ENCODE results near the gene ABHD12B. TPM values are rescaled to one million over a fixed set of nuclear protein-coding genes. Genes with fewer than 3 reads are reported as not detected.

ABHD12B gene
- total and polyA plus RNA-seq, 2 donors from 2014 or later: 0.88 TPM; not detected in 1

DNA sequence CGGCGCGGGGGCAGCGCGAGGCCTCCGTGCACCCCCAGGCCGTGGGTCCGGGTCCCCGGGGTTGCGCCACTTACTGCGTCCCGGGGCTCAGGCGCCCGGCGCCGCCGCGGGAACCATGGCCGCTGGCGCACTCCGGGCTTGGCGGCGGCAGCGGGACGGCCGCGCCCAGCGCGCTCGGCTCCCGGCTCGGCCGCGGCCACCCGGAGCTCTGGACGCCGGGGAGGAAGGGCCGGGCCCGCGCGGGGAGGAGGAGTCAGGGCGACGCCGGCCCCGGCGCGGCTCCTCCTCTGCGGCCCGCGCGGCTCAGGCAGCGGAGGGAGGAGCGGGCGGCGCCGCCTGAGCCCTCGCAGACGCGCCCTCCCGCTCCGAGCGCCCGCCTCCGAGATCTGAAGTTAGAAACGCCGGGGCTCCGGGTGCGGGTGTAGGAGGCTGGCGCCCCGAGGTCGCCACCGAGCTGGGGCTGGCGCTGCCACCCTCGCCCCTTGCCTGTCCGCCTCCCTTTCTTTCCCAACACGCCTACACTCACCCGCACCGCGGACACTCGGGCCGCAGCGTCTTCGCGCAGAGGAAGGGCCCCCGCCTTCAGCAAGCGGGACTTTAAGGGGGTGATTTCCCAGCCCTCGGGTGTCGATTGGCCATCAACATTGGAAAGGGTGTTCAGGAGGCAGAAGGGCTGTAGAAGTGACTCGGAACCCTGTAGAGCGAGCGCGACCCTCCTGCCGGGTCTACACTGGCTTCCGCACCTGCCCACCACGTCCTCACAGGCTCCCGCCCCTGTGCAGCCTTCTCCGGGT is 40.7 kb upstream of the ABHD12B start, which contains the start of gene NIN:
TSS of gene NIN (minus strand) at position 231 of the 794 bp plus-strand sequence. CDS start 9,106 bp downstream, outside the sequence.
- TF ChIP-seq, protein P1, sequence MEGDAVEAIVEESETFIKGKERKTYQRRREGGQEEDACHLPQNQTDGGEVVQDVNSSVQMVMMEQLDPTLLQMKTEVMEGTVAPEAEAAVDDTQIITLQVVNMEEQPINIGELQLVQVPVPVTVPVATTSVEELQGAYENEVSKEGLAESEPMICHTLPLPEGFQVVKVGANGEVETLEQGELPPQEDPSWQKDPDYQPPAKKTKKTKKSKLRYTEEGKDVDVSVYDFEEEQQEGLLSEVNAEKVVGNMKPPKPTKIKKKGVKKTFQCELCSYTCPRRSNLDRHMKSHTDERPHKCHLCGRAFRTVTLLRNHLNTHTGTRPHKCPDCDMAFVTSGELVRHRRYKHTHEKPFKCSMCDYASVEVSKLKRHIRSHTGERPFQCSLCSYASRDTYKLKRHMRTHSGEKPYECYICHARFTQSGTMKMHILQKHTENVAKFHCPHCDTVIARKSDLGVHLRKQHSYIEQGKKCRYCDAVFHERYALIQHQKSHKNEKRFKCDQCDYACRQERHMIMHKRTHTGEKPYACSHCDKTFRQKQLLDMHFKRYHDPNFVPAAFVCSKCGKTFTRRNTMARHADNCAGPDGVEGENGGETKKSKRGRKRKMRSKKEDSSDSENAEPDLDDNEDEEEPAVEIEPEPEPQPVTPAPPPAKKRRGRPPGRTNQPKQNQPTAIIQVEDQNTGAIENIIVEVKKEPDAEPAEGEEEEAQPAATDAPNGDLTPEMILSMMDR (IDR thresholded peaks at IDR 0.05; ENCODE audit: borderline replicate concordance, extremely low read depth, insufficient read depth): no peak

DNA sequence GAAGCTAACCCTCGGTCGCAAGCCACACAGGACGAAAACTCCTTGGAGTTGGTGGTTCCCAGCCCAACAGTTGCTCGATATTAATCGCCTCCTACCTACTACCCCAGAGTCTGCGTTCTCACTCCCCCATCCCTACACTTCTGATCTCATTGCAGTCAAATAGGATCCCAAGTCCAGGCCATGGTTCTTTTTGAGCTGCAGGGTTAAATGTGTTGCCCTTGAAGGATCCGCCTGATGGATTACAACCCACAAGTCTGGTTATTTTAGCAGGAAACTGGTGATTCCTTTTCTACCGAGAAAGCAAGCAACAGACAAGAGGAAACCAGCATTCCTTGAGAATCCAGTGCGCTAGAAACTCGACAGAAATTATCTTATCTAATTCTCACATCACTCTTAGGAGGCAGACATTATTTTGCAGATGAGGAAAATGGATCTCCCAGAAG is 40.1 kb upstream of the ABHD12B start:
- peaks cover 0 to 8% (median 0%) of the 10 kb centered on the region in 3 donors for H3K4me1 ChIP-seq (ENCODE audit: control insufficient read depth in 2 of 3, insufficient read depth in 2 of 3, low read depth in 1 of 3, low read length in 3 of 3)
- H3K4me3 ChIP-seq (ENCODE audit: low read length in 3 of 3): peak overlapping the region; percentile 58 to 87 (median 83)
- H3K9ac ChIP-seq (ENCODE audit: low read length in 3 of 3): peak overlapping the region; percentile 7 to 65 (median 47)
- DNase-seq: peak in 2 of 5 donors; percentile 46 to 63
- H3K27me3 ChIP-seq (ENCODE audit: control insufficient read depth, insufficient read depth, low read length): no peaks in the 10 kb centered on the region
- no peaks in the 10 kb centered on the region for H3K36me3 ChIP-seq (ENCODE audit: control insufficient read depth in 2 of 3, insufficient read depth in 3 of 3, low read length in 3 of 3)
- H3K9me3 ChIP-seq (ENCODE audit: control insufficient read depth in 2 of 3, insufficient read depth in 1 of 3, low read length in 3 of 3): no peaks in the 10 kb centered on the region
- intact Hi-C loops (cut with DNase I): no loop called here
- peak overlapping the region in 1 of 2 donors; percentile 40 for H3K27ac ChIP-seq (ENCODE audit: low read depth in 2 of 2, low read length in 2 of 2)
- TF ChIP-seq, protein P1 (IDR thresholded peaks at IDR 0.05; ENCODE audit: borderline replicate concordance, extremely low read depth, insufficient read depth): no peak
- no peak for FAIRE-seq

More for the DNA sequence above, 40.7 kb upstream of the ABHD12B start, which contains the start of gene NIN:
- peak within 1 kb of the TSS; percentile 58 to 87 (median 83) for H3K4me3 ChIP-seq (ENCODE audit: low read length in 3 of 3)
- FAIRE-seq: no peak
- H3K9ac ChIP-seq (ENCODE audit: low read length in 3 of 3): peak within 1 kb of the TSS; percentile 7 to 65 (median 47)
- peak within 1 kb of the TSS; percentile 40 to 80 for H3K27ac ChIP-seq (ENCODE audit: low read depth in 2 of 2, low read length in 2 of 2)
- no peaks in the 10 kb centered on the region for H3K9me3 ChIP-seq (ENCODE audit: control insufficient read depth in 2 of 3, insufficient read depth in 1 of 3, low read length in 3 of 3)
- H3K27me3 ChIP-seq (ENCODE audit: control insufficient read depth, insufficient read depth, low read length): no peaks in the 10 kb centered on the region
- peak; percentile 79 to 95 (median 90) for DNase-seq
- intact Hi-C loops (cut with DNase I): no loop called here
- no peaks in the 10 kb centered on the region for H3K36me3 ChIP-seq (ENCODE audit: control insufficient read depth in 2 of 3, insufficient read depth in 3 of 3, low read length in 3 of 3)
- peaks cover 0 to 8% (median 0%) of the 10 kb centered on the region in 3 donors for H3K4me1 ChIP-seq (ENCODE audit: control insufficient read depth in 2 of 3, insufficient read depth in 2 of 3, low read depth in 1 of 3, low read length in 3 of 3)

DNA sequence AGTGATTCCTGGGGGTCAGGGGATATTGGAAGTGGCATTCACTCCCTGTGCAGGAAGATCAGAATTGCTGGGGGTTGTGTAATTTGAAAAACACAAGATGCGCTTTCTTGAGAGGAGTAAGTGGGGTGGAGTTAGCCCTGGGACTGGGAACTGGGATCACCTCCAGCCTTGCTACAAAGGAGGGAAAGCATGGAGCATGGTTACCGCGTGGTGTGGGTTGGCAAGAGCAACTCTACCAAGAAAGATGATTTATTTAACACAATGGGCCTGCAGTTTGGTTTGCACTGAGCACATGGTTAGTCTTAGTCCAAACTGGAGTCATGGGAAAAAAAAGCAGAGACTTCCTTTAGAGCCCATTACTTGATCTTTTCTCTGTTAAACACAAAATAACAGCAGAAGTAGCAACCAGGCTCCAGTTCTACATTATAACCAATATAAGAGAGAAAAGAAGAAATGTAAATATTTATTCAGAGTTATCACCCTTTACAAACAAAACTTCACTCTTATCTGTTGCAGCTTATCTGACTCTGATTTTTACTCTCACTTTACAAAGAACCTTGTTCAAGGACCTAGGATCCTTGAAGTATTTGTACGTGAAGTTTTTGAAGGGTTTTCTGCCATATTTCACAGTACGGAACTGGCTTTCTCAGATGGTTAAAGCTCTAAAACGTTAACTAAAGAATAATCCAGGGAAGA is 38.8 kb upstream of the ABHD12B start:
- FAIRE-seq (no peak), DNase-seq (no peak)
- no peaks in the 10 kb centered on the region for H3K36me3 ChIP-seq (ENCODE audit: control insufficient read depth in 2 of 3, insufficient read depth in 3 of 3, low read length in 3 of 3)
- no peaks in the 10 kb centered on the region for H3K27me3 ChIP-seq (ENCODE audit: control insufficient read depth, insufficient read depth, low read length)
- peaks cover 0 to 8% (median 0%) of the 10 kb centered on the region in 3 donors for H3K4me1 ChIP-seq (ENCODE audit: control insufficient read depth in 2 of 3, insufficient read depth in 2 of 3, low read depth in 1 of 3, low read length in 3 of 3)
- no peak overlapping the region for H3K27ac ChIP-seq (ENCODE audit: low read depth in 2 of 2, low read length in 2 of 2)
- TF ChIP-seq, protein P1 (IDR thresholded peaks at IDR 0.05; ENCODE audit: borderline replicate concordance, extremely low read depth, insufficient read depth): no peak
- intact Hi-C loops (cut with DNase I): no loop called here
- no peaks in the 10 kb centered on the region for H3K9me3 ChIP-seq (ENCODE audit: control insufficient read depth in 2 of 3, insufficient read depth in 1 of 3, low read length in 3 of 3)
- no peak overlapping the region for H3K4me3 ChIP-seq (ENCODE audit: low read length in 3 of 3)
- H3K9ac ChIP-seq (ENCODE audit: low read length in 3 of 3): no peak overlapping the region
